Measurements from ENCODE around the gene TMEM179. TPM values are rescaled to one million over a fixed set of nuclear protein-coding genes. Genes with fewer than 3 reads are reported as not detected.

TMEM179 gene
- total and polyA plus RNA-seq, 8 donors: 0.73 to 2.0 (median 1.7) TPM; not detected in 1

DNA sequence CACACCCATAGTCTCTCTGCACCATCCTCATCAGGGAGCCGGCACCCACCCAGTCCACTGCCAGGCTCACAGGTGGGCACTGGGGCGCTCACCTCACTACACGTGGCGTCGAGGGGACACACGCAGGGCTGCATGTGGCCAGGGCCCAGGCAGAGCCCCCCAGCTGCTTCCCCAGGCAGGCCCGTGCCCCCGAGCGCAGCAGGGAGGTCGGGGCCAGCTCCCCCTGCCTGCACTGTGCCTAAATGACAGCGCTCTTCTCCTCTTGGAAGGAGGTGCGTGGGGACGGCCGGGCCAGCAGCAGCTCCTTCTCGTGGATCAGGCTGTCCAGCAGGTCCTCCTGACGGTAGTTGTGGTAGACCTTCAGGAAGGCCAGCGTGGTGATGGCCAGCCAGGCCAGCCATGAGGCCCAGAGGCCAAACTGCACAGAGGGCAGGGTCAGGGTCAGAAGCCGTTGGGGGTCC is 11.3 kb downstream of the TMEM179 start:
- H3K9me3 ChIP-seq: no peaks in the 10 kb centered on the region
- ATAC-seq (no peak), DNase-seq (peak in 1 of 4 donors; percentile 69)
- no peaks in the 10 kb centered on the region for H3K36me3 ChIP-seq
- no peak overlapping the region for H3K4me3 ChIP-seq
- TF ChIP-seq, protein P1, sequence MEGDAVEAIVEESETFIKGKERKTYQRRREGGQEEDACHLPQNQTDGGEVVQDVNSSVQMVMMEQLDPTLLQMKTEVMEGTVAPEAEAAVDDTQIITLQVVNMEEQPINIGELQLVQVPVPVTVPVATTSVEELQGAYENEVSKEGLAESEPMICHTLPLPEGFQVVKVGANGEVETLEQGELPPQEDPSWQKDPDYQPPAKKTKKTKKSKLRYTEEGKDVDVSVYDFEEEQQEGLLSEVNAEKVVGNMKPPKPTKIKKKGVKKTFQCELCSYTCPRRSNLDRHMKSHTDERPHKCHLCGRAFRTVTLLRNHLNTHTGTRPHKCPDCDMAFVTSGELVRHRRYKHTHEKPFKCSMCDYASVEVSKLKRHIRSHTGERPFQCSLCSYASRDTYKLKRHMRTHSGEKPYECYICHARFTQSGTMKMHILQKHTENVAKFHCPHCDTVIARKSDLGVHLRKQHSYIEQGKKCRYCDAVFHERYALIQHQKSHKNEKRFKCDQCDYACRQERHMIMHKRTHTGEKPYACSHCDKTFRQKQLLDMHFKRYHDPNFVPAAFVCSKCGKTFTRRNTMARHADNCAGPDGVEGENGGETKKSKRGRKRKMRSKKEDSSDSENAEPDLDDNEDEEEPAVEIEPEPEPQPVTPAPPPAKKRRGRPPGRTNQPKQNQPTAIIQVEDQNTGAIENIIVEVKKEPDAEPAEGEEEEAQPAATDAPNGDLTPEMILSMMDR (IDR thresholded peaks at IDR 0.05): no peak
- H3K27ac ChIP-seq: no peak overlapping the region
- no peaks in the 10 kb centered on the region for H3K4me1 ChIP-seq
- peaks cover 0 to 86% of the 10 kb centered on the region in 2 donors for H3K27me3 ChIP-seq
- intact Hi-C loops (cut with DNase I): no loop called here

DNA sequence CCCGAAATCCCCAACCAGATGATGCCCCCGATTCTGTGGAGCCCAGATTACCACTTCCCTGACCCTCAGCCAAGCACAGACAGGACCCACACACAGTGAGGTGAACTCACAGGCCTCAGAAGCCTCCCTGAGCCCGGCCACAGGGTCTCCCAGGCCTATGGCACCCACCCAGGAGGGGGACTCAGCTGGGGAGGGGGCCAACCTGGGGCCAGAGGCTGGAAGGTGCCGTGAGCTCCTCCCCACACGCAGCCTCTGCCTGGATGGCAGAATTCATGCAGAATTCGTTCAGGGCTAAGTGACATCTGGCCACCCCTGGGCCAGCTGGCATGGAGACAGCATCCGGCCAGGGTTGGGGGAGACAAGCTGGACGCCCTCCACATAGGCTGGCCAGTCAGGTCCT is 11.8 kb downstream of the TMEM179 start:
- intact Hi-C loops (cut with DNase I): no loop called here
- no peak overlapping the region for H3K4me3 ChIP-seq
- H3K27me3 ChIP-seq: peaks cover 0 to 86% of the 10 kb centered on the region in 2 donors
- ATAC-seq (no peak), DNase-seq (no peak)
- no peak overlapping the region for H3K27ac ChIP-seq
- no peaks in the 10 kb centered on the region for H3K9me3 ChIP-seq
- TF ChIP-seq, protein P1 (IDR thresholded peaks at IDR 0.05): no peak
- no peaks in the 10 kb centered on the region for H3K4me1 ChIP-seq
- H3K36me3 ChIP-seq: no peaks in the 10 kb centered on the region

DNA sequence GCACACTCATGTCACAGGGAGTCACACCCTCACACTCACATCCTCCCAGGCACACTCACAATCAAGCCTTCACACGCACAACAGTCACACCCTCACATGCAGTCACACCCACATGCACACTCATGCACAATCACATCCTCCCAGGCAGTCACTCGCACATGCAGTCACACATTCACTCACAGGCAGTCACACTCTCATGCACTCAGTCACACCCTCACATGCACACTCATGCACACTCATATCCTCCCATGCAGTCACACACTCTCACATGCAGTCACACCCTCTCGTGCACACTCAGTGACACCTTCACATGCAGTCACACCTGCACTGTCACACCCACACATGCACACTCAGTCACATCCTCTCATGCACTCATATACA is 12.3 kb downstream of the TMEM179 start:
- no peak for ATAC-seq
- no peaks in the 10 kb centered on the region for H3K36me3 ChIP-seq
- intact Hi-C loops (cut with DNase I): no loop called here
- no peak for DNase-seq
- H3K27me3 ChIP-seq: peaks cover 0 to 86% of the 10 kb centered on the region in 2 donors
- no peak overlapping the region for H3K27ac ChIP-seq
- H3K4me3 ChIP-seq: no peak overlapping the region
- H3K9me3 ChIP-seq: no peaks in the 10 kb centered on the region
- H3K4me1 ChIP-seq: no peaks in the 10 kb centered on the region
- TF ChIP-seq, protein P1 (IDR thresholded peaks at IDR 0.05): no peak

DNA sequence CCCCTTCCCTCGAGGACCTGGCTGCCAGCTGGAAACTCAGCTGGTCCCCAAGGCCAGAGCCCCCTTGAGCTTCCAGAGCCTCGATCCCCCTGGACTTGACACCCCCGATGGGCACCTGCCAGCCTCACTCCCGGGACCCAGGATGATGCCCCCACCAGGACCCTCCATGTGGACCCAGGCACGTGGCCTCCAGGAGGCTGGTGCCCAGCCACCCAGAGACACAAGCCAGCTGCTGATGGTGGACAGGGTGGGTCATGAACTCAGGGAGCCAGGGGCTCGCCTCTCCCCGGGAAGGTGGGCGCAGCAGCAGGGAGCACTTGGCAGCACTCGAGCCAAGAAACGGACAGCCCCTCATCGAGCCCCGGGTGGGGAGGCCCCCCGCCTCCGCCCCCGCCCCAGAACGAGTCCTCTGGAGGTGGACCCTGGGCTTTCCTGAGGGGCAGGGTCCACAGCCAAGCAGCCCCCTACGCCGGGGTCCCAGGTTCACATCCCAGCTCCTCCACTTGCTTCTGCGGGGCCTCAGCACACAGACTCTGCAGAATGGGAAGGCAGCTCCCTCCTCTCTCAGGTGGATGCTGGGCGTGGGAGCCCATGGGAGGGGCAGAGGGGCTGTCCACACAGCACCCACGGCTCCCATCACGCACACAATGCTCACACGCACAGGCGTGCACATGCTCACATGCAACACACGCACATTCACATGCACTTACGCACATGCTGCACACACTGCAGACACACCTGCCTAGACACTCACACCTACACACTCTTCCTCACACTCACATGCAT is 12.9 kb downstream of the TMEM179 start:
- TF ChIP-seq, protein P1 (IDR thresholded peaks at IDR 0.05): no peak
- DNase-seq: peak in 1 of 4 donors; percentile 73
- ATAC-seq: no peak
- no peaks in the 10 kb centered on the region for H3K4me1 ChIP-seq
- peaks cover 0 to 86% of the 10 kb centered on the region in 2 donors for H3K27me3 ChIP-seq
- H3K27ac ChIP-seq: no peak overlapping the region
- intact Hi-C loops (cut with DNase I): no loop called here
- H3K36me3 ChIP-seq: no peaks in the 10 kb centered on the region
- H3K4me3 ChIP-seq: no peak overlapping the region
- H3K9me3 ChIP-seq: no peaks in the 10 kb centered on the region

DNA sequence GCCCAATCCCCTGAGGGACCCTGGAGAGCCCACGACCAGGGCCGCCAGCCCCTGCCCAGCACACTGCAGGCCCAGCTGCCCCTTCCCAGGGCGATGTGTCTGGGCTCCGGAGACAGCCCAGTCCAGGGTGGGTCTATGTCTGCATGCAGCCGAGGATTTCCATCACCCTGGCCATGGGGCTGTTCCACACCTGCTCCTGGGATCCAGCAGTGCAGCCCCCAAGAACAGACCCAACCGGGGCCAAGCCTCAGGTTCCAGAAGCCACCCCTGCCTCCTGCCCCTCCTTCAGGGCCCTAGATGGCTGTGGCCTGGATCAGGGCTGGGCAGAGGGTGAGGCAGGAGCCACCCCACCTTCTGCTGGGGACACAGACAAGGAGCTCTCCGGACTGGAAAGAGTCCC is 13.5 kb downstream of the TMEM179 start:
- H3K27ac ChIP-seq: no peak overlapping the region
- H3K4me1 ChIP-seq: no peaks in the 10 kb centered on the region
- no peaks in the 10 kb centered on the region for H3K36me3 ChIP-seq
- H3K9me3 ChIP-seq: no peaks in the 10 kb centered on the region
- DNase-seq (peak in 1 of 4 donors; percentile 37), ATAC-seq (no peak)
- H3K27me3 ChIP-seq: peaks cover 0 to 86% of the 10 kb centered on the region in 2 donors
- TF ChIP-seq, protein P1 (IDR thresholded peaks at IDR 0.05): no peak
- H3K4me3 ChIP-seq: no peak overlapping the region
- intact Hi-C loops (cut with DNase I): no loop called here
